Fibroblast of mammary gland (primary cell): ENCODE data around the gene TRIM32.
A peak's percentile ranks its signal among the peaks of the same experiment; 100 is the strongest.

Source experiments
- DNase-seq: peaks from one replicate; pipeline ENCODE4 v3.0.0-alpha.2; 2010; ENCODE audit warnings: low read depth
- H3K4me3 ChIP-seq: 2 replicates; pipeline ENCODE4 v1.5.1; 2011; ENCODE audit warnings: low read depth, mild to moderate bottlenecking, low read length, moderate library complexity; ENCODE audit not compliant: control insufficient read depth
- TF ChIP-seq, protein P1 (sequence below): conservative IDR thresholded peaks from 2 replicates; pipeline ENCODE4 v1.5.1; 2011; ENCODE audit warnings: low read depth, low read length, inconsistent platforms; ENCODE audit not compliant: control insufficient read depth, insufficient read depth

Gene TRIM32

GRCh38 chr9:116646661-116647514, 40.2 kb upstream of the TRIM32 start:
- no peak overlapping the region for H3K4me3 ChIP-seq
- TF ChIP-seq, protein P1, sequence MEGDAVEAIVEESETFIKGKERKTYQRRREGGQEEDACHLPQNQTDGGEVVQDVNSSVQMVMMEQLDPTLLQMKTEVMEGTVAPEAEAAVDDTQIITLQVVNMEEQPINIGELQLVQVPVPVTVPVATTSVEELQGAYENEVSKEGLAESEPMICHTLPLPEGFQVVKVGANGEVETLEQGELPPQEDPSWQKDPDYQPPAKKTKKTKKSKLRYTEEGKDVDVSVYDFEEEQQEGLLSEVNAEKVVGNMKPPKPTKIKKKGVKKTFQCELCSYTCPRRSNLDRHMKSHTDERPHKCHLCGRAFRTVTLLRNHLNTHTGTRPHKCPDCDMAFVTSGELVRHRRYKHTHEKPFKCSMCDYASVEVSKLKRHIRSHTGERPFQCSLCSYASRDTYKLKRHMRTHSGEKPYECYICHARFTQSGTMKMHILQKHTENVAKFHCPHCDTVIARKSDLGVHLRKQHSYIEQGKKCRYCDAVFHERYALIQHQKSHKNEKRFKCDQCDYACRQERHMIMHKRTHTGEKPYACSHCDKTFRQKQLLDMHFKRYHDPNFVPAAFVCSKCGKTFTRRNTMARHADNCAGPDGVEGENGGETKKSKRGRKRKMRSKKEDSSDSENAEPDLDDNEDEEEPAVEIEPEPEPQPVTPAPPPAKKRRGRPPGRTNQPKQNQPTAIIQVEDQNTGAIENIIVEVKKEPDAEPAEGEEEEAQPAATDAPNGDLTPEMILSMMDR, result peak; percentile 66
- peak; percentile 67 for DNase-seq

DNA sequence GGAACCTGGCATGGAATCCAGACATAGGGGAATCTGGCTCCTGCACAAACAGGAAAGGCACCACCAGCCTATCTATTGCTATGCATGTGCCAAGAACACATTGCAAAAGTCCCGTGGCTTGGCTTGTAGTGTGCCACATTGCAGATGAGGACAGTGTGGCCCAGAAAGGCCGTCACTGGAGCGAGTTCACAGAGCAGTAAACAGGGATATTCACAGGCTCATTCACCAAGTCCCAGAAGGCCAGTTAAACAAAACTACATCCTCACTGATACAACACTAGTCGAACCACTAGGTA, 39.6 kb upstream of the TRIM32 start:
- H3K4me3 ChIP-seq, result no peak overlapping the region
- TF ChIP-seq, protein P1, result no peak
- DNase-seq, result no peak

DNA sequence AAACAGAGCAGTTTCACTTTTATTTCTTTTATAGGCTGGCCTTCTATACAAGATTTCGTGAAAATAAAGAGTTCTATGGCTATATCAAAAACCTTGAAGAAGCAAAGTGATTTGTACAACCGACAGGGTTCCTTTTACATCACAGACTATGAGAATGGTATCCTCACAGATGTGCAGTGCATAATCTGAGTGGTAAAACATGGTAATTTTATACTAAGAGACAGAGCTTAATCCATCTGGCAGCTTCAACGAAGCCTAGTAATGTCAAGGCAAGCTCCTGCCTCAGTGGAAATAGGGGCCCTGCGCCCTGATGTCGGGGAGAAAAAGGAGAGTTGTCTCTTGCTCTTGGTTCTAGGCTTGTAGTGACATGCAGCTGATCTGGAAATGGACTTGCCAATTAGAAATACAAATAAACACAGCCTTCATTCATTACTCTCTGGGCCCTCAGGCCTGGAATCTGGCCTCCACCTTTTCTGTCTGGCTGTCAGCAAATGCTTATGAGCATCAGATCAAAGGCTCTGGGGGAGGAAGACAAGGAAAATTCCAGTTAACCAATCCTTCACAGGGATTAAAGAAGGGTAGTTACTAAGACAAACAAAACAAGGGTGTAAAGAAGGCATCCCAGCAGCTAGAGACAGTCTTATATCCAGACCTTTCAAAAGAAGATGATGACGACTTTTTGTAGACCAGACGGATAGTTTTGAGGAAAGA, 33.6 kb upstream of the TRIM32 start:
- peak; percentile 21 for DNase-seq
- no peak overlapping the region for H3K4me3 ChIP-seq
- TF ChIP-seq, protein P1, result no peak

DNA sequence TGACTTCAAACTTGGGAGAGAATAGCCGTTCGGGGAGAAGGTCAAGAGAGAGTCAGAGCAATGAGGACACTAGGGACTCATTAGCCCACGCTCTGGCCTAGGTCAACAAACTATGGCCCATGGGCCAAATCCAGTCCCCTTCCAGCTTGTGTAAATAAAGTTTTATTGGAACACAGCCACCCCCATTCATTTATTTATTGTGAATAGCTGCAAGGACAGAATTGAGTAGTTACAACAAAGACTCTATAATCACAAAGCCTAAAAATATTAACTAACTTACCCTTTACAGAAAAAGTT, 33.1 kb upstream of the TRIM32 start:
- TF ChIP-seq, protein P1, result no peak
- H3K4me3 ChIP-seq, result no peak overlapping the region
- no peak for DNase-seq

- H3K4me3 ChIP-seq, result no peak overlapping the region
- DNase-seq, result no peak
- TF ChIP-seq, protein P1, result no peak
Observed at GRCh38 chr9:116656501-116656971, 30.6 kb upstream of the TRIM32 start.

DNA sequence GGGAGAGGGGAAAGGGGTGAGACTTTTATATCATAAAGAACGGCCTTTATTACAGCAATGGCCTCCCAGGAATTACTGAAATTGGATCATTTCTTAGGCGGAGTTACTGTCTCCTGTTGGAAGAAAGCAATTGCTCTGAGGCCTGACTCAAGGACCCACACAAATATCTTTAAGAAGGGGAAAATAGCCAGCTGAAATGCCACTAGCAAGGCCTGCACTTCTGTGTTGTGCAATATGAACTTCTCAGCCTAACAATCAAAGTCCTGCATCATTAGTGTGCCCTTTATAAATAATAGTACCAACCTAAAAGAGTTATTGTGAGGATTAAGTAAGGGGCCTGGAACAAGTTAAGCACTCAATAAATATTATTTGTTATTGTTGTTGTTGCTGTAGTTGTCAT, 30.1 kb upstream of the TRIM32 start:
- TF ChIP-seq, protein P1, result no peak
- no peak overlapping the region for H3K4me3 ChIP-seq

More for the DNA sequence above, 30.1 kb upstream of the TRIM32 start:
- peak; percentile 29 for DNase-seq
